ENCODE measurements around the gene ZMYND15.

GRCh38 chr17:4789701-4789950 lies 50.0 kb downstream of the ZMYND15 start:
- TF ChIP-seq FOS (IDR thresholded peaks at IDR 0.05; ENCODE audit: borderline replicate concordance, insufficient read depth, low read length) = no peak
- TF ChIP-seq POLR2A (IDR thresholded peaks at IDR 0.05; ENCODE audit: low read depth, low read length) = no peak
- TF ChIP-seq CTCF (IDR thresholded peaks at IDR 0.05; ENCODE audit: extremely low read depth in 1 of 2, insufficient read depth in 1 of 2, low read depth in 1 of 2, low read length in 2 of 2) = no peak
- TF ChIP-seq POLR2AphosphoS5 (IDR thresholded peaks at IDR 0.05; ENCODE audit: insufficient read depth, low read depth, low read length) = no peak
- no peak for TF ChIP-seq MYC (IDR thresholded peaks at IDR 0.05; ENCODE audit: low read depth, low read length)
- TF ChIP-seq EZH2 (IDR thresholded peaks at IDR 0.05; ENCODE audit: borderline replicate concordance, low read depth, low read length, severe bottlenecking) = no peak
- no peak for TF ChIP-seq GATA2 (IDR thresholded peaks at IDR 0.05; ENCODE audit: insufficient read depth, insufficient read length, low read depth, low read length)
